Epithelial cell of proximal tubule (primary cell): ENCODE results near the gene TXNDC2. TPM values are rescaled to one million over a fixed set of nuclear protein-coding genes. Genes with fewer than 3 reads are reported as not detected.

ENCODE experiments used
- DNase-seq: peaks from one replicate; pipeline ENCODE4 v3.0.0-alpha.2; 2011; ENCODE audit warnings: low read depth
- H3K4me3 ChIP-seq: 2 replicates; pipeline ENCODE4 v1.5.1; 2011; ENCODE audit warnings: low read depth, mild to moderate bottlenecking, low read length
- CTCF ChIP-seq: conservative IDR thresholded peaks from 2 replicates; pipeline ENCODE4 v1.5.1; 2012; ENCODE audit warnings: low read depth, mild to moderate bottlenecking, low read length
- total RNA-seq: library from RNA; depleted of rRNA; stranded (reverse); fragments of >200 nt; gene quantifications from 2 replicates; pipeline ENCODE4 v1.2.3, GENCODE V29; 2015

TXNDC2 gene
- total RNA-seq, 1 donor from 2014 or later = not detected

- no peak overlapping the region for H3K4me3 ChIP-seq
- no peak for TF ChIP-seq CTCF
- no peak for DNase-seq
Measured at GRCh38 chr18:9931146-9931545, 45.4 kb downstream of the TXNDC2 start.

GRCh38 chr18:9931678-9932077 is 45.9 kb downstream of the TXNDC2 start:
- no peak for DNase-seq
- TF ChIP-seq CTCF = no peak
- H3K4me3 ChIP-seq = no peak overlapping the region

GRCh38 chr18:9933865-9934264 is 48.1 kb downstream of the TXNDC2 start:
- no peak overlapping the region for H3K4me3 ChIP-seq
- DNase-seq = no peak
- TF ChIP-seq CTCF = no peak

- H3K4me3 ChIP-seq = no peak overlapping the region
- no peak for DNase-seq
- no peak for TF ChIP-seq CTCF
Measured at GRCh38 chr18:9934274-9934673, 48.5 kb downstream of the TXNDC2 start.

Other genes with a start within 250 kb of the TXNDC2 start
- 17.7 and 31.2 TPM in 2 replicates for gene RAB31, start 177.7 kb upstream of the TXNDC2 start, total RNA-seq
- 137 and 169 TPM in 2 replicates for gene VAPA, start 28.0 kb downstream of the TXNDC2 start, total RNA-seq